ENCODE data around the gene UQCR11. TPM values are rescaled to one million over a fixed set of nuclear protein-coding genes. Genes with fewer than 3 reads are reported as not detected.

Gene UQCR11
- total and polyA plus RNA-seq, 2 of the 8 experiments (the other 6 are each of a cell fraction or from before 2014, with no cell fraction given), result 162 to 171 TPM

DNA sequence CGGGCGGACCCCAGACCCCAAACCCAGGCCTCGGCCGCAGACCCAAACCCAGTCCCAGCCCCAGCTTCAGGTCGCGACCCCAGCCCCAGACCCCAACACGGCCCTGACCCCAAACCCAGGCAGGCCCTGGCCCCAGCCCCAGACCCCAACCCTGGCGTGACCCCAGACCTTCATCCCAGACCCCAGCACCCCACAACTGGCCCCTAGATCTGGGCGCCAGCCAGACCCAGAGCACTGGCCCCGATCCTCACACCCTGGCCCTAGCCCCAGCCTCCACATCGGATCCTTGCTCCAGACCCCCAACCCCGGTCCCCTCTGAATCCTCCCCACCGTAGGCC lies 20.1 kb downstream of the UQCR11 start (continued):
- TF ChIP-seq CHD1 (IDR thresholded peaks at IDR 0.05; ENCODE audit: low read depth, low read length), result no peak
- no peak for TF ChIP-seq CBX8 (IDR thresholded peaks at IDR 0.05; ENCODE audit: borderline replicate concordance, low read depth, low read length)
- no peak for TF ChIP-seq POLR2AphosphoS5 (IDR thresholded peaks at IDR 0.05; ENCODE audit: low read depth, low read length)
- no peak for TF ChIP-seq ATF3 (IDR thresholded peaks at IDR 0.05; ENCODE audit: insufficient read depth, low read depth, low read length)
